ENCODE measurements around the gene KDM3B.
"Not testable (repeated sequence)": the region's sequence is repeated elsewhere in the genome, so short reads cannot be mapped to it uniquely, and the experiment has no call there.

KDM3B gene

DNA sequence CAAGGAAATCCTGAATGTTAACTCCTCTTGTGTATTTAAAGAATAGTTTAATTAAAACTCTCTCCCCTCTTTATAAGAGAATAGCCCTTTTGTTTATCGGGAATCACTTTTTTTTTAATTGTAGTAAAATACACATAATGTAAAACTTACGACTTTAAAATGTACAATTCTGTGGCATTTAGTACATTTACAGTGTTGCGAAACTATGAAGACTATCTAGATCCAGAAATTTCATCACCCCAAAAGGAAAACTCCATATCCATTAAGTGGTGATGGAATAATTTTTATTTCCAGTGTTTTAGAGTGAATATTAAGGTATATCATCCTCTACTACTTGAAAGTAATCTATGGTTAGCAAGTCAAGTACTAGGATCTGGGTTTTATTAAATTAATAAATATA lies 36.8 kb downstream of the KDM3B start:
- FAIRE-seq (no peak), DNase-seq (ENCODE audit: insufficient read length, low spot score) (no peak)

DNA sequence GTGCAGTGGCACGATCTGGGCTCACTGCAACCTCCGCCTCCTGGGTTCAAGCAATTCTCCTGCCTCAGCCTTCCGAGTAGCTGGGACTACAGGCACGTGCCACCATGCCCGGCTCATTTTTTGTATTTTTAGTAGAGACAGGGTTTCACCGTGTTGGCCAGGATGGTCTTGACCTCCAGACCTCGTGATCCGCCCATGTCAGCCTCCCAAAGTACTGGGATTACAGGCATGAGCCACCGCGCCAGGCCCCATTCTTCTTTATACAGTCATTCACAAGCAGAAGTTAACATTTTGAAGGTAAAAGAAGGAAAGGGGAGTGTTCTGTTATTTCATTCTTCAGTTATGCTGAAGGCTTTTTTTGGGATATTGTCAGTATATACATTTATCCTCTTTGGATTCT lies 37.4 kb downstream of the KDM3B start:
- not testable (repeated sequence) for DNase-seq (ENCODE audit: insufficient read length, low spot score); FAIRE-seq

DNA sequence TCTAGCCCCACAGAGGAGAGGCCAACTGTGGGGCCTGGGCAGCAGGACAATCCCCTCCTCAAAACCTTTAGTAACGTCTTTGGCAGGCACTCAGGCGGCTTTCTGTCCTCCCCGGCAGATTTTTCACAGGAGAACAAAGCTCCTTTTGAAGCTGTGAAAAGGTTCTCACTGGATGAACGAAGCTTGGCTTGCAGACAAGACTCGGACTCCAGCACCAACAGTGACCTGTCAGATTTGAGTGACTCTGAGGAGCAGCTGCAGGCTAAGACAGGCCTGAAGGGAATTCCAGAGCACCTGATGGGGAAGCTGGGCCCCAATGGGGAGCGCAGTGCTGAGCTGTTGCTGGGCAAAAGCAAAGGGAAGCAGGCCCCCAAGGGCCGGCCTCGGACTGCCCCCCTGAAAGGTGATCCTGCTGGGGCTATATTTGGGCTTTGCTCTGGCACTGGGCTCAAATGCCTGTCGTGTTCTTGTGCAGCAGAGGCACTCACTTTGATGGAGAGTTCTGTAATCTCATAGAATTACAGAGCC lies 39.4 kb downstream of the KDM3B start:
- no peak for DNase-seq (ENCODE audit: insufficient read length, low spot score)
- FAIRE-seq = no peak

DNA sequence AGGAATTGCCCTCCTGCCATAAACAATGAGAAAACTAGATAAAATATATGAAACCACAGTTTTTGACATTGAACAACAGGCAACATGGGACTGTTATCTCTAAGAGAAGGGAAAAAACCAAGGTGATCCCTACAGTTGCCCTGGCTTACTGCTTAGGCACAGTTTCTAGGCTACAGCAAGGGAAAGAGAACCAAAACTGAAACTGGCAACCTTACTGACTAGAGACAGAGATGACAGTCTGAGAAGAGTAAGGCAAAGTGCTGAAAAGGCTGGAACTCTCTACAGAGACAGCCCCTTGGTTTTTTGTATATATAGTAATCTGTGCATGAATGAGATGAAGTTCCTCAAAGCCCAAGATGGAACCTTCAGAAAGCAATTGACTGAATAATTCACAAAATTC lies 50.2 kb downstream of the KDM3B start:
- no peak for FAIRE-seq

DNA sequence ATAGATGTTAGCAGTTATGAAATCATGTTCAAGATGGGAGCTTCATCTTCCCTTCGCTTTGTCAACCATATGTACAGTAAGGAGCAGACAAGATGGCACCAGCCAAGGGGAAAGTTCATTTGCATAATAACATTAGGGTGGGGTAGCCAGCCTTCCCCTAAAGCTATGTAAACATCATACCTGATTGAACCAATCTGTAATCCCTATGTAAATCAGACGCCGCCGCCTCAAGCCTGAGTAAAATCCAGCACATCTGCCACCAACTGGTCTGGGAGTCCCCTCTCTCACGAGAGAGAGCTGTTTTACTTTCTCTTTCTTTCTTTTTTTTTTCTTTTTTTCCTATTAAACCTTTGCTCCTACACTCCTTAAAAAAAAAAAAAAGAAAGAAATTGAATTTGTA lies 55.5 kb downstream of the KDM3B start:
- no peak for DNase-seq (ENCODE audit: insufficient read length, low spot score)
- no peak for FAIRE-seq

More for the DNA sequence above, 50.2 kb downstream of the KDM3B start:
- no peak for DNase-seq (ENCODE audit: insufficient read length, low spot score)

DNA sequence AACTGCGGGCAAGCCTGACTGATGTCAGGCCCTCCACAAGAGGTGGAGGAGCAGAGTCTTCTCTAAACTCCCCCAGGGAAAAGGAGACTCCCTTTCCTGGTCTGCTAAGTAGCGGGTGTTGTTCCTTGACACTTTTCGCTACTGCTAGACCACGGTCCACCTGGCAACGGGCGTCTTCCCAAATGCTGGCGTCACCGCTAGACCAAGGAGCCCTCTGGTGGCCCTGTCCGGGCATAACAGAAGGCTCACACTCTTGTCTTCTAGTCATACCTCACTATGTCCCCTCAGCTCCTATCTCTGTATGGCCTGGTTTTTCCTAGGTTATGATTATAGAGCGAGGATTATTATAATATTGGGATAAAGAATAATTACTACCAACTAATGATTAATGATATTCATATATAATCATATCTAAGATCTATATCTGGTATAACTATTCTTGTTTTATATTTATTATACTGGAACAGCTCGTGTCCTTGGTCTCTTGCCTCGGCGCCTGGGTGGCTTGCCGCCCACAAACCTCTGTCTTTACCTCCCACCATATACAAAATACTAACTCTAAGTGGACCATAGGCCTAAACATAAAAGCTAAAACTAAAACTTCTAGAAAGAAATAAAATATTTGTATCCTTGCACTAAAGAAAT lies 58.6 kb downstream of the KDM3B start:
- FAIRE-seq; DNase-seq (ENCODE audit: insufficient read length, low spot score): not testable (repeated sequence)

DNA sequence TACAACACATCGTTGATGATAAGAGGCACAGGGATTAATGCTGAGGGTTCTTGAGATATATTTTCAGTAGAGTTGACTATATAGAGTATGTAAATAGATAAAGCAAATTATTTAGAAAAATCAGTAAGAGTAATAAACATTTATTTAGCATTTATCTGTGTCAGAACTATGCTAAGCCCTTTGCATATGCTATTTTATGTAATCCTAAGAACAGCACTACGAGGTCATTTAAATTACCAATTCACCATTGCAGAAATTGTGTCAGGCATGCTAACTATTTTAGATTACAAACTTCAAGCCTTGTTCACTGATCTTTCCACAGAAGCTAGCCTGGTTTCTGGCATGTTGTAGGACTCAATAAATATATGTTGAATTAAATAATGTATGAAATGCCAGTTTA lies 66.0 kb downstream of the KDM3B start:
- FAIRE-seq (no peak), DNase-seq (ENCODE audit: insufficient read length, low spot score) (no peak)

DNA sequence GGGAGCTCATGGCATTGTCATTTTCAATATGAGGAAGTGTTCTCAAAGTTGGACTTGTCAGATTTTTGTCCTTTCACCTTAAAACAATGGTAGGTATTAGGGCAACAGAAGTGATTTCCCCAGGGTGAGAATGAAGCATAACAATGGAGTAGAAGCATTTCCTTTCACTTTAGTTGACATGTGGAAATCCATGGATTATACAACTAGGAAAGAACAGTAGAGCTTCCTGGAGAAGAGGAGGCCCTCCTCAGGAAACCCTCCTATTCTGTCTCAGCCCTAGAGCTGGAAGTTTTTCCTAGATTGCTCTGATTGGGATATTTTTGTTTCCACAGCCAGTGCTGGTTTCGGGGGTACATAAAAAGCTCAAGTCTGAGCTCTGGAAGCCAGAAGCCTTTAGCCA lies 72.6 kb downstream of the KDM3B start:
- no peak for FAIRE-seq

DNA sequence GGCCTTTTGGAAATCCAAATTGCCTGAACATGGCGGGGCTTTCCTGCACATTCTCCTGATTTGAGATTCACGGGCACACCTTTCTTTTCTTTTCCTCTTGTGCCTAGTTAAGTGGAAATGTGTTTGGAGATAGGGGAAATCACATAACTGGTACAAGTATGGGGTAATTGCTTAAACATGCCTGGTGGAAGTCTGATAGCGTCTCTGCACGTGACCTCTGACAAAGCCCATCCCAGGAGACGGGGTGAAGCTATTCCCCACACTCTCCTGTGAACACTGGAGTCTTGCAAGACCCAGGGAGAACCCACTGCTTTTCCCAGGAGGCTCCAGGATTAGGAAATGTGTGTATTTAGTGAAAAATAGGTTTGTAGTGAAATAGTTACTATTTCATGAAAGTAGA lies 83.5 kb downstream of the KDM3B start:
- FAIRE-seq (no peak), DNase-seq (ENCODE audit: insufficient read length, low spot score) (no peak)

More for the DNA sequence above, 72.6 kb downstream of the KDM3B start:
- DNase-seq (ENCODE audit: insufficient read length, low spot score) = no peak

DNA sequence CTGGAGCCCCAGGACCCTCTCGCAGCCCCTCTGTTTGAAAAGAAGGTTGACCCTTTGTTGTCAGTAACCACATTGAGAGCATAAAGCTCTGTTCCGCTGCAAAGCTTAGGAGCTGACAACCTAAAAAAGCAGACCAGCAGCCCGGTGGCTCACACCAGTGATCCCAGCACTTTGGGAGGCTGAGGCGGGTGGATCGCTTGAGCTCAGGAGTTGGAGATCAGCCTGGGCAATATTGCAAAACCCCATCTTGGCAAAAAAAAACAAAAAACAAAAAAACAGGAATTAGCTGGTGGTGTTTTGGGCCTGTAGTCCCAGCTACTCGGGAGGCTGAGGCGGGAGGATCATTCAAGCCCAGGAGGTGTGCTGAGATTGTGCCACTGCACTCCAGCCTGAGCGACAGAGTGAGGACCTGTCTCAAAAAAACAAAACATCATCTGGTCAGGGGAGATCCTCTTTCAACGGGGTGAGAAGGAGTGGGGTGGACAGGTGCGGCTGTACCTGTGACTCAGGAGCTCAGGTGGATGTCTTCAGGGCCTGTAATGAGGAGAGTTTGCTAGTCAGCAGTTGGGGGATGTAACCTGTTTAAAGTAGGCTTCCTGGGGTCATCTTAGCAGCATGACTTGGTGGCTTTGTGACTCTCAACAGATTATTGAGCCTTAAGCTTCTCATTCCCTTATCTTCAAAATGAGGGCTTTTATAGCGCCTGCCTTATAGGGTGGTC lies 85.7 kb downstream of the KDM3B start:
- no peak for DNase-seq (ENCODE audit: insufficient read length, low spot score)
- FAIRE-seq = no peak

DNA sequence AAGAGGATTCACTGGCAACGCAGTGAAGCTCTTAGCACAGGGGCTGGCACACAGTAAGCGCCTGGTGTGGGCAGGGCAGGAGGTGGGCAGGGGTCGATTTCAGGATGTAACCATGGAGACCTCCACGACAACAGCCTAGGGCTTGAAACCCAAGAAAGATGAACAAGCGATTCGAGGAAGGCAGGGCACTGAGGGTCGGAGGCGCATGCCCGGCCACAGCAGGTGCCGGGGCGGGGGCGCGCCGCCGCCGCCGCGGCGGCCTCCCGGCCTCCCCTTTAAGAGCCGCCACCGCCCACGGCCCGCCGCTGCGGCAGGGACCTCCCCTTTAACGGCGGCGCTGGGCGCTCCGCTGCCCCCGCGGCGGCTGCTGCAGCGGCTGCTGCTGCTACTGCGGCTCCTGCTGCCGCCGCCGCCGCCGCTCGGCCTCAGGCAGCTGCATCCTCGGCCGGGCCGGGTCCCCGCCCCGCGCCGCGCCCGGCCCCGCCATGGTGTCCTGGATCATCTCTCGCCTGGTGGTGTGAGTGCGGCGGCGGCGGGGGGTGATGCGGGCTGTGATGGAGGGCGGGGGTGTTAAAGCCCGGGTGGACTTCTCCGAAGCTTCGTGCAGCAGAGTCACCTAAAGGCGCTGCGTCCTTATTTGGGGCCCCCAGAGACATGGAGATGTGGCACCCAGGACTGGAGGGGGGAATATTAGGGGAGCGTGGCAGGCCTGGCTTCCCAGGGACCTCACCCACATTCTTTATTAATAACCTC lies 86.4 kb downstream of the KDM3B start, which contains the start of gene REEP2:
REEP2 (plus strand) TSS at position 334 of the 753 bp plus-strand sequence; CDS start at position 486, 152 bp downstream.
- FAIRE-seq (peak; percentile 36), DNase-seq (ENCODE audit: insufficient read length, low spot score) (peak; percentile 65)

DNA sequence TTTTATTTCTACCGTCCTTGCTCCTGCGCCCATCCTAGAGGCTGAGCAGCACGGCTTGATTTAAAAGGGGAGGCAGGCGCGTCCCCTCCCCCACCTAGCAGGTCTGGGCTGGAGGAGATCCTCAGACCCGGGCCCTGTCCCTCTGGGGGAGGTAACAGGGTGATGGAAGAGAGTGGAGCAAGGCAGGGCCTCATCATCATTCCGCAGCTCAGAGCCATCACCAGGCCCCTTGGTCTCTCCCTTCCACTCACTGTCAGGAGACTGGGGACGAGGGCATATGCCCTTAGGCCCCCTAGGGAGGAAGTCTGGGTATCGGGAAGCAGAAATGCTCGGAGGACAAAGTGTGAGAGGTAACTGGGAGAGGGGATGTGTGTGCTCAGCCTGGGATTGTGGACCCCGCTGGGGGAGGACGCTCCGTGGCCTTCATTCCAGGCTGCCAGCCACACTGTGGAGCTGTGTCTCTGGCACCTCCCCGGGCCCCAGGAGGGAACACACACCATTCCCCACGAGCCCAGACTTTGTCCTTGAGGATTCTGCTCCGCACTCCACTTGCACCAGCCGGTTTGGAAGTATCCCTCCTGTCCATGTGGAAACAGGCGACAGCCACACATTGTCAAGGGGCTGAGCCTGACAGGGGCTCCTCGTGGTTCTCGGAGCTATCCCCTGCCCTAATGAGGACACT lies 87.1 kb downstream of the KDM3B start:
- peak; percentile 41 for DNase-seq (ENCODE audit: insufficient read length, low spot score)
- FAIRE-seq = no peak

DNA sequence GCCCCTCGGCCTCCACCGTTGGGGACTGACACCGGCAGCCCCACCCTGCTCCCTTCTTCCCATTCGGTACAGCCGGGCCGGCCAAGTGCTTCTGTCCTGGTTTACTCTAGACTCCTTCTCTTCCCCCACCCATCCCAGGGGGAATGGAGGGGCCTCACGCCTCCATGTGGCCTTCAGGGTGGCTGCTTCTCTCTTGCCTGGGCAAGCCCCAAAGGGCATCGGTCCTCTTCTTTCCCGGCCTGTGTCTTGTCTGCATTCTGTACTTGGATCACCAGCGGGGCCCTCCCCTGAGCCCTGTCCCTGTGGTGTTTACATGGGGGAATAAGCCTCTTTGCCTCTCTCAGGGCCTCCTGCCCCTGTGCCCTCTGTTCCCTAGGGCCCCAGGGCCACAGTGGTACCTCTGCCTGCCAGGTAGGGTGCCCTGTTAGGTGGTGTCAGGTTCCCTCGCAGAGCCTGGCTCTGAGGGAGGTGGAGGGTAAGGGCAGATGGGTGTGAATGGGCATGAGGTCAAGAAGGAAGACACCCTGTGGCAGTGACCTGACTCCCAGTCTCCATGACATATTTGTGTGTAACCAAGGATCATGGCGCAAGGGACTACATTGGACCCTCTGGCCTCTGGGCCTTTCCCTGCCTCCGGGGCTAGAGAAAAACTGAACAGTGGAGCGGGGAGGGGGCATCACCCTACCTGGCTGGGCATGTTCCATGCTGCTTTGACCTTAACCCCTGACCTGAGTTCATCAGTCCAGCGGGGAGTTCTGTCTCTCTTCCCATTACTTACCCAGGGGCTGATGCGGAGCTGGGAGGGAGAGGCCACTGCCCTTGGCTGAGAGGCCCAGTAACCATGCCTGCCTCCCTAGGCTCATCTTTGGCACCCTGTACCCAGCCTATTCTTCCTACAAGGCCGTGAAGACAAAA lies 87.9 kb downstream of the KDM3B start:
- FAIRE-seq (no peak), DNase-seq (ENCODE audit: insufficient read length, low spot score) (no peak)

DNA sequence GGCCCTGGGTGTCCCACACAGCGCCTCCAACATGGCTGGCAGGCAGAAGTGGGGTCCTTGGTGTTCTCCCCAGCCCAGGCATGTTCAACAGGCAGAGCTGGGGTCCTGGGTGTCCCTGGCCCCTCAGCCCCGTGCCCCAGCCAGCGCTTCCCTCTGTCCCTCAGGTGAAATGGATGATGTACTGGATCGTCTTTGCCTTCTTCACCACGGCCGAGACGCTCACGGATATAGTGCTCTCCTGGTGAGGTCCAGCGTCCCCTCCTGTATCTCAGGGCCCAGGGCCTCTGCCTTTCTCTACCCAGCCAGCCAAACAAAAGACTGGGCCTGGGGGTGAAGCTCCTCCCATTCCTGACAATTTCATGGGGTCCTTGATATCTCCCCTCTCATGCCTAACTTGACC lies 88.7 kb downstream of the KDM3B start:
- FAIRE-seq (no peak), DNase-seq (ENCODE audit: insufficient read length, low spot score) (no peak)

DNA sequence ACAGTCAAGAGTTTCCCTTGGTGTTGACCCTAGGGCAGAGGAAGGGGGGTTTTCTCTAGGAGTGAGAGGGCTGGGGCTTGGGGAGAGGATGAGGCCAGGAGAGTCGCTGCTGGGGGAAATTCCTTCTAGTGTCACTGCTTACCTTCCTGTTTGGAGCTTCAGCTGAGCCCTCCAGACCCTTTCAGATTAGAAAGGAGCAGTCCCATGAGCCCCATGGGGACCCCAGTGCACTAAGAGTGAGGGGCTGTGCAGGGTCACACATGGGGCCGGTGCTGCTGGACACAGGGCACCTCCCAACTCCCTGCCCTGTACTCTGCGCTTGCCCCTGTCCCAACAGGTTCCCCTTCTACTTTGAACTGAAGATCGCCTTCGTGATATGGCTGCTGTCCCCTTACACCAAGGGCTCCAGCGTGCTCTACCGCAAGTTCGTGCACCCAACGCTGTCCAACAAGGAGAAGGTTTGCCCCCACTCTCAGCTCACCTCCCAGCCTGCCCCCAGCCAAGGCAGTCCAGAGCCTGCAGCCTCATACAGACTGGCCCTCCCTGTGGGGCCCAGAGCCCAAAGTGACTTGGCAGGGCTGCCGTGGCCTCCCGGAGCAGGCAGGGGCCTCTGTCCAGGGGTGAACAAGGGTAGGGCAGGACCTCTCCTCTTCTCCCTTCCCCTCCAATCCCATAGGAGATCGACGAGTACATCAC lies 91.7 kb downstream of the KDM3B start:
- DNase-seq (ENCODE audit: insufficient read length, low spot score) = no peak
- no peak for FAIRE-seq

DNA sequence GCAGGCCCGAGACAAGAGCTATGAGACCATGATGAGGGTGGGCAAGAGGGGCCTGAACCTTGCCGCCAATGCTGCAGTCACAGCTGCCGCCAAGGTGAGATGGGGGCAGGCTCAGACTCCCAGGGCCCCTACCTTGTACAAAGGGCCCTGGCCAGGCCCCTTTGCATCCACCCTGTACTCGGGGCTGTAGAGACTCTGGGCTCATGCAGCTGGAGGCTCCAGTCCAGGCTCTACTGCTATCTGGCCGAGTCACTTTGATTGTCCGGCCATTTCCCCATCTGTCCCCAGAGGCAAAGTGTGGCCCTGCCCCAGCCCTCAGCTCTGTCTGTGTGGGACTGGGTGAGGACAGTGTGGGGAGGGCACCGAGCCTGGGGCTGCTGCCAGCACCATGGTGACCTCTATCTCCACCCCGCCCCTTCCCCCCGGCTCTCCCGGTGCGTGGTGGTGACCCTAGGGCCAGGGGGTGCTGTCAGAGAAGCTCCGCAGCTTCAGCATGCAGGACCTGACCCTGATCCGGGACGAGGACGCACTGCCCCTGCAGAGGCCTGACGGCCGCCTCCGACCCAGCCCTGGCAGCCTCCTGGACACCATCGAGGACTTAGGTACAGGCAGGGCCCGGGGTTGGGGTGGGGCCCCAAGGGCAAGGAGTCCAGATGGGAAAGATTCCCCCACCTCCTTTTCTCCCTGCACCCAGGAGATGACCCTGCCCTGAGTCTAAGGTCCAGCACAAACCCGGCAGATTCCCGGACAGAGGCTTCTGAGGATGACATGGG lies 92.5 kb downstream of the KDM3B start:
- no peak for DNase-seq (ENCODE audit: insufficient read length, low spot score)
- FAIRE-seq = no peak

DNA sequence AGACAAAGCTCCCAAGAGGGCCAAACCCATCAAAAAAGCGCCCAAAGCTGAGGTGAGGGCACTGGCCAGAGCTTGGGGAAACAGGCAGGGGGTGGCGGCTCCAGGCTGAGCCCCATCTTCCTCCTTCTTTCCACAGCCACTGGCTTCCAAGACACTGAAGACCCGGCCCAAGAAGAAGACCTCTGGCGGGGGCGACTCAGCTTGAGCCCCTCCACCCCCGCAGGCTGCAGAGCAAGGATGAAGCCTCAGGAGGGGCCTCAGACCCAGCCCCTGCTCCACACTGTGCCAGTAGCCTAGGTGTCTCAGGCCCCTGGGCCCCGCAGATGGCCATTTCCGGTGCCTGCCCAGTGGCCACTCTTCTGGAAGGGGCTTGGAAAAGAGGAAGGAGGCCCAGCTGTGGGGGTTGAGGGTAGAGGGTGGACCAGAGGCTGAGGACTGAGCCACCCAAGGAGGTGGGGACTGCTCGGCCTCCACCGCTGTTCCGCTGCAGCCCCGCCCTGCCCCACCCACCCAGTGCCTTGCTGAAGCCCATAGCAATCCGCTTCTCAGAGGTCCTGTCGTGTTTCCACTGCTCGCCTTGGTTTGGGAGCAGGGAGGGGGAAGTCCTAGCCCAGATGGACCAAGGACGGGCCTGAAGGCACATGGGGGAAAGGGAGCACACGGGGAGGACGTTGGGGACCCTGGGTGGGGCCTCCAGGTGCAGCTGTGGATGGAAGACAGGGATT lies 93.2 kb downstream of the KDM3B start:
- FAIRE-seq = no peak
- DNase-seq (ENCODE audit: insufficient read length, low spot score) = no peak

DNA sequence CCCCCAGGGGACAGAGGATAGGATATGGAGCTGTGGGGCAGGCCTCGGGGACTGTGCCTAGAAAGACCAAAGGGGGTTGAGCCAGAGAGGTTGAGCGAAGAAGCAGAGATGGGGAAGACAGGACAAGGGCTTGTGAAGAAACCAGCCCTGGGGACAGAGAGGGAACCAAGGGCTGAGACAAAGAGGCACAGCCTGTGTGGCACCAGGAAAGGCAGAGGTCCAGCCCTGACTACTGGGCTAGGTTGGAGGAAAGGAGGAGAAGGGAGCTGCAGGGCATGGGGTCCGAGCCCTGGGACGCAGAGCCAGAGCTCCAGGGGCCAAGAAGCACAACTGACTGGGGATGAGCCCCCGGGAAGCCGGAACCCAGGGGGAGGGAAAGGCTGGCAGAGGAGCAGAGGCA lies 95.6 kb downstream of the KDM3B start:
- FAIRE-seq (no peak), DNase-seq (ENCODE audit: insufficient read length, low spot score) (no peak)

Measured in HTR-8/SVneo (cell line).